NB4 (cell line): ENCODE measurements around the gene ARHGDIB.

Source experiments
- POLR2A ChIP-seq: IDR thresholded peaks from 2 replicates; pipeline ENCODE4 v1.6.1; 2011; ENCODE audit warnings: mild to moderate bottlenecking; ENCODE audit not compliant: insufficient read length; ENCODE audit errors: extremely low read depth
- TF ChIP-seq, protein P1 (sequence below): IDR thresholded peaks from 2 replicates; pipeline ENCODE4 v1.6.1; 2011; ENCODE audit warnings: low read depth, low read length

DNA sequence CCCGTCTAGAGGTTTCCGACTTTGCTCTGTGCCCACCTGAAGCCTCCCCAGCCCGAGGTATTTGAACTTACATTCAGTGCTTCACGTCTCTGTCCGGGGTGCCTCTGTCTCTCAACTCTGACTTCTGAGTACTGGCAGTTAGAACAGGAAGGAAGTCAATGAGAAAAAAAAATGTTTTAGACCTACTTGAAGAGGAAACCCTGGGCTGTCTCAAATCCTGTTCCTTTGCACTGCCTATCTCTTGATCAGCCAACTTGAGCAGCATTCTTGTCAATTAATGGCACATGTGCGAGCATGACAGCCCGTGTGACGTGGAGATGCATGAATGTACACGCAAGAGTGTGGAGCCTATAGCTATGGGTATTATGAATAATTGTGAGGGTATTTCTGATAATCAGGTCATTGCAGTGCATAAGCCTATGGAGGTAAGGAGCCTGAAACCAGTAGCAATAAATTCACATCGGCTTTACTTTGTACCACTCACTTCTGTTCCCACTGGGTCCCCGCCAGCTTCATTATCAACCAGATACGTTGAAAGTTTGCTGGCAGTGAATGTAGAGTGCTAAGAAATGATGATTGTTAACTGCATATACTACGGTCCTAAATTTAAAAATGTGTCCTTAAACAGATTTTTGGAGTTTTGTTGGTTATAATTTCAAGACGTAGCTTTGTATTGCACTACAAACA is at the start of gene ARHGDIB:
- TF ChIP-seq POLR2A, result peak; percentile 72
- TF ChIP-seq, protein P1, sequence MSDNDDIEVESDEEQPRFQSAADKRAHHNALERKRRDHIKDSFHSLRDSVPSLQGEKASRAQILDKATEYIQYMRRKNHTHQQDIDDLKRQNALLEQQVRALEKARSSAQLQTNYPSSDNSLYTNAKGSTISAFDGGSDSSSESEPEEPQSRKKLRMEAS, result peak; percentile 96
